LNCAP (cell line): Measurements from ENCODE around the gene CYSRT1.

Source experiments
- TF ChIP-seq, protein P1 (sequence below): fragments of 450-650 bp; IDR thresholded peaks from 2 replicates; pipeline ENCODE4 v1.5.1; 2017; ENCODE audit warnings: mild to moderate bottlenecking

The CYSRT1 gene

DNA sequence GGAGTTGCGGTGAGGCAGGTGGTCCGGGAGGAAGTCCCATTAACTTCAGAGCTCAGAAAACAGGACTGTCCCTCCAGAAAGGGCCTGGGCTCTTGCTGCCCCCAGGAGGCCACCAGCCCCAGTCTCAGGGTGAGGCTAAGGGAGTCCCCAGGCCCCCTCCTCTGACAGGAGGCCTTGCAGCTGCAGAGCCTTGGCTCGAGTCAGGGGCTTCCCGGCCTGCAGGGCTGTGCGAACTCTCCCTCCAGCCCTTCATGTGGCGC, 22.9 kb downstream of the CYSRT1 start:
- TF ChIP-seq, protein P1, sequence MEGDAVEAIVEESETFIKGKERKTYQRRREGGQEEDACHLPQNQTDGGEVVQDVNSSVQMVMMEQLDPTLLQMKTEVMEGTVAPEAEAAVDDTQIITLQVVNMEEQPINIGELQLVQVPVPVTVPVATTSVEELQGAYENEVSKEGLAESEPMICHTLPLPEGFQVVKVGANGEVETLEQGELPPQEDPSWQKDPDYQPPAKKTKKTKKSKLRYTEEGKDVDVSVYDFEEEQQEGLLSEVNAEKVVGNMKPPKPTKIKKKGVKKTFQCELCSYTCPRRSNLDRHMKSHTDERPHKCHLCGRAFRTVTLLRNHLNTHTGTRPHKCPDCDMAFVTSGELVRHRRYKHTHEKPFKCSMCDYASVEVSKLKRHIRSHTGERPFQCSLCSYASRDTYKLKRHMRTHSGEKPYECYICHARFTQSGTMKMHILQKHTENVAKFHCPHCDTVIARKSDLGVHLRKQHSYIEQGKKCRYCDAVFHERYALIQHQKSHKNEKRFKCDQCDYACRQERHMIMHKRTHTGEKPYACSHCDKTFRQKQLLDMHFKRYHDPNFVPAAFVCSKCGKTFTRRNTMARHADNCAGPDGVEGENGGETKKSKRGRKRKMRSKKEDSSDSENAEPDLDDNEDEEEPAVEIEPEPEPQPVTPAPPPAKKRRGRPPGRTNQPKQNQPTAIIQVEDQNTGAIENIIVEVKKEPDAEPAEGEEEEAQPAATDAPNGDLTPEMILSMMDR: no peak

DNA sequence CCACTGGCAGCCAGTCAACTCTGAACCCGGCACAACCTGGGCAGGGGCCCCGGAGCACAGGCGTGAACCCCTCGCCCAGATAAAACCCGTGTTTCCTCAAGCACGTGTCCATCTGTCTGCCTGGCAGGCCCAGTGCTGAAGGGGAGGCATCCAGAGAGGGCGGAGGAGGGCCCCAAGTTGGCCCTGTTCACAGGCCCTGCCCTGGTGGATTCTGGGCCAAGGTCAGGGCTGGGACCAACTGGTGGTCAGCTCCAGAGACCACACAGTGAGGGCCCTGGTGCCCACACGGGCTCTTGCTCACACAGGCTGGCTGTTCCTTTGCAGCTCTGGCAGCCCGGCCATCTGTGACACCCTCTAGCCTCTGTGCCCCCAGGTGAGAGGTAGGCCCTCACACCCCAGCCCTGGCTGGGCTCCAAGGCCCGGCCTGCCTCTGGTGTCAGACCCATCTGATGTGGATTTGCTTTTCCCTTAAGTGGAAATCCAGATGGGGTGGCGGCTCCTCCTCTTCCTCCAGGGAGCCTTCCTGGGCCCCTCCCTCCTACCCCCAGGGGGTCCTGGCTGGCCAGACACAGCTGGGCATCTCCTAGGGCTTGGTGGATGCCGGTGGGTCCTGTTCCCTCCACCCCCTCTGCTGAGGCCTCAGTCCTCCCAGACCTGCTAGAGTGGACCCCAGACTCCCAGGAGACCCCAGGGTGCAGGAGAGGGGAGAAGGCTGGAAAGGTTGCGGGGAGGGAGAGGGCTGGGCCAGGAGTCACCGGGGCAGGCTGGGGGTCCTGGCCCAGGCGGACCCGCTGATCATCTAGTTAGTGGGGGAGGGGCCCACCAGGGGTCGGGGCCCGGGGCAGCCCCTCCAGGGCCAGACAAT, 25.6 kb downstream of the CYSRT1 start:
- TF ChIP-seq, protein P1: no peak

DNA sequence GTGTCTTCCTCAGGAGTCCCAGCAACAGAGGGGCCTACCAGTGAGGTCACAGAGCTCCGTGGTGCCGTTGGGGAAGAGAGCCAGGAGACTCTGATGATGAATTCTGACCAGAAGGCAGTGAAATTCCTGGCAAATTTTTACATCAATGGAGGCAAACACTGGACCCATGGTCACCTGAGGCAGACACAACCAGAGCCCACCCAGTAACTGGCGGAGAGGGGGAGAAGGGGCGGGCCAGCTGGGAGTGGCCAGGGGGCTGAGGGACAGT, 26.2 kb downstream of the CYSRT1 start, which contains the start of gene STPG3:
STPG3 (plus strand) TSS at position 93 of the 268 bp plus-strand sequence; CDS start at position 94, 1 bp downstream.
- TF ChIP-seq, protein P1: no peak

DNA sequence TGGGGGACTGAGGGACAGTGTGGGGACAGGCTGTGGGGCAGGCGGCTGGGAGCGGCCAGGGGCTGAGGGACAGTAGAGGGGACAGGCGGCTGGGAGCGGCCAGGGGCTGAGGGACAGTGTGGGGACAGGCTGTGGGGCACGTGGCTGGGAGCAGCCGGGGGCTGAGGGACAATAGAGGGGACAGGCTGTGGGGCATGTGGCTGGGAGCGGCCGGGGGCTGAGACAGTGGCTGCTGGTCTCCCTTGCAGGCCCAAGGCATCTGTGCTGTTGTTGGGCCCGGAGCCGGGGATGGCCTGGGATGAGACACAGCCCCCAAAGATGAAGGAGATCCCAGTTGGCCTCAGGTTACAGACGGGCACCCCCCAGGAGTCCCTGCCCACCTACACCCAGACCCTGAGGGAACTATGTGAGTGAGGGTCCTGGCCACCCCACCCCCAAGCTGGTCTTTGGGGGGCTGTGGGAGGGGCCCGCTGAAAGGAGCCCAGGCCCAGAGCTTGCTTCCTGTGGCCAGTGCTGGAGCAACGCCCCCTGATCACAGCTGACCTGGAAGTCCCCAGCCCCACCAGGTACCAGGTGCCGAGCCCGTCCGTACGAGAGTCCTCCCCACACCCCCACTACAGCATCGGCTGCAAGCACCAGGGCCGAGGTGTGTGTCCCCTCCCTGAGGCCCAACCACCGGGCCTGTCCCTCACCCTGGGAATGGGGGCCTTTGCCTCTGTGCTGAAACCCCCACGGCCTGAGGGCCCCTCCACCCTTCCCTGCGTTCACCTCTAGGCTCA, 26.7 kb downstream of the CYSRT1 start:
- TF ChIP-seq, protein P1: no peak

DNA sequence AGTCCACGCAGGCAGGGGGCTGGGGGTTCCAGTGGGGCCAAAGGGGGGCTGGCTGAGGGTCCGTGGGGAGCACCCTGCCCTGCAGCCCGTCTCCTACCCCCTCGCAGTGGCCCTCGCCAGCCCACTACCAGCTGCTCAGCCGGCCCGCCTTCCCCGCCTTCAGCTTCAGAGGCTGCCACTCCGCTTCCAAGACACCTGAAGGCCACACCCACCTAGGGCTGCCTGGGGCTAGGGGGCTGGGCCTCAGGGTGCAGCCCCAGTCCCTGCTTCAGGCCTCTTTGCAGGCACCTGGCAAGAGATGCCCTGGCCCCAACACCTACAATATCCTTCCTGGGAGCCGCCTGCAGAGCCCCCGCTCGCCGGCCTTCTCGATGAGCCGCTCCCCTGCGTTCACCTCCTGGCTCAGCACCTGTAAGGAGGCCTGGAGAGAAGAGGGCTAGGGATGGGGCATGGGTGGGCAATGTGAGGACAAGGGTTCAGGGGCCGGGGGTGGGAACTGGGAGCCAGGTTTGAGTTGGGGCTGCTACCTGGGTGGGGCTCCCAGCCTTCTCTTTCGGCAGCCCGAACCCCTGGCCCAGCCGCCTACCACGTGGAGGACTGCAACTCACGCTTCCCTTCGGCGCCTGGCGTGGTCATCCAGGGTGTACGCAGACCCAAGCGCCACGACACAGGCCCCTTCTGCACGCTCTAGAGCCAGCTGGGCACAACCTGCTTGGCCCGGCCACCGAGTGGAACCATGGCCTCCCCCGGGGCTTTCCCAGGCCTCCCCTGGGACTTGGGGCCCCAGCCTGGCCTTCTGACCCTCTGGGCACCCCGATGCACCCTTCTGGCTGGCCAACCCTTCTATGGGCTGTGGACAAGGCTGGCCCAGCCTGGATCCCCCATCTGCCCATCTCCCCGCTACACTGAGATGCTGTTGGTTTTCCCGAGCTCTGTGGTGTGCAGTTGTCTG, 27.9 kb downstream of the CYSRT1 start:
- TF ChIP-seq, protein P1: no peak

DNA sequence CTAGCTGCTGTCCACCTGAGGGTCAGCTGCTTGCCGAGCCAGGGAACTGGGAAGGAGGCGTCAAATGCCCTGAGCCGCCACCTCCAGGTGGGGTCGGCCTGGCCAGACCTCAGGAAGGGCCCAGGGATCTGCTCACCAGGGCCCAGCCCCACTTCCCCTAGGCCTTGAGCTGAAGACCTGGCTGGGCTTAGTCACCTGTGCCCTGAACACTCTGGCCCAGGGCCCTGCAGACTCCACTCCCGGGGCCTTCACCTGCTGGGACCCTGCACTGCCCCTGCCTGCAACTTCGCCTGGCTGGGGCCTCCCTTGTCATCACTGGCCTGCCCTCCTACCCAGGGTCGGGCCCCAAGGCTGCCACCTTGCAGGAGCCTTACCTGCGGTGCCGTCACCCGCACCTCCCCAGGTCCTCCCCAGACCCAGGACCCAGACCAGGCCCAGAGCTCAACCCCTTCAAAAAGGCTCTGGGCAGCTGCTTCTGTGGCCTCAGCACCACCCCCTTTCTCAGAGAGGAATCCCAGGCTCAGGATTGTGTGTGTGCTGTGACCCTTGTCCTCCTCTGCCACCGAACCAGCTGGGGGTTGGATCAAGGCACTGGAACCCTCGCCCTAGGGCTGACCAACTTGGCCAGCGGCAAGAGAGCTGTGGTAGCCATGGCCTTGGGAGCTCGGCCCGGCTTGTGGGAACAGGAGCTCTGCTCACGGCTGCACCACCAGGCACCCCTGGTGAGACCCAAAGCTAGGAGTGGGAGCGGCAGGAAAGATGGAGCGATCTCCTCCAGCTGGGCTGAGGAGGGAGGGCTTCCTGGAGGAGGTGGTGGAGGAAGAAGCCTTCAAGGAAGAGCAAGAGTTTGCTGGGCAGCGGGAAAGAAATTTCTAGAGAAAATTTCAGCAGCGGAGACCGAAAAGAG, 29.0 kb downstream of the CYSRT1 start:
- TF ChIP-seq, protein P1: no peak
